Neutrophil (primary cell): ENCODE results near the gene OR51T1.

Experiments used
- H3K27ac ChIP-seq: fragments of 200-600 bp; sonication (generic); 2 replicates; pipeline ENCODE4 v1.5.1; 2016; ENCODE audit warnings: mild to moderate bottlenecking, moderate library complexity
- H3K27me3 ChIP-seq: fragments of 200-600 bp; sonication (generic); 2 replicates; pipeline ENCODE4 v1.6.0; 2016; ENCODE audit warnings: mild to moderate bottlenecking
- H3K36me3 ChIP-seq: fragments of 200-600 bp; sonication (generic); 2 replicates; pipeline ENCODE4 v1.5.1; 2017
- H3K4me1 ChIP-seq, 2 experiments: fragments of 200-600 bp in 1 of 2; sonication (generic) in 1 of 2; 1 replicate in 1 of 2; 2 replicates in 1 of 2; pipeline versions ENCODE4 v1.5.1 to v1.6.1; 2013 to 2016; ENCODE audit warnings: low read depth in 1 of 2, low read length in 1 of 2, mild to moderate bottlenecking in 1 of 2, moderate library complexity in 1 of 2; ENCODE audit not compliant: control insufficient read depth in 1 of 2, insufficient read depth in 1 of 2
- H3K4me3 ChIP-seq, 2 experiments: fragments of 200-600 bp in 1 of 2; sonication (generic) in 1 of 2; 1 replicate in 1 of 2; 2 replicates in 1 of 2; pipeline ENCODE4 v1.5.1; 2013 to 2016; ENCODE audit warnings: low read depth in 1 of 2, low read length in 1 of 2, mild to moderate bottlenecking in 1 of 2, moderate library complexity in 1 of 2
- H3K9me3 ChIP-seq: fragments of 200-600 bp; sonication (generic); 2 replicates; pipeline ENCODE4 v1.5.1; 2016
- CTCF ChIP-seq: fragments of 200-600 bp; sonication (generic); IDR thresholded peaks from 2 replicates; pipeline ENCODE4 v1.5.1; 2016; ENCODE audit warnings: antibody characterized with exemption

OR51T1 gene

GRCh38 chr11:4884361-4884760 is 2.7 kb downstream of the OR51T1 start:
- Histone ChIP-seq H3K9me3 (no peaks in the 10 kb centered on the region), H3K27me3 (no peaks in the 10 kb centered on the region), H3K4me3 (no peak overlapping the region), H3K4me1 (no peaks in the 10 kb centered on the region), H3K27ac (no peak overlapping the region), H3K36me3 (no peaks in the 10 kb centered on the region)
- TF ChIP-seq CTCF, result no peak

- H3K27ac ChIP-seq, result no peak overlapping the region
- no peaks in the 10 kb centered on the region for H3K36me3 ChIP-seq
- no peaks in the 10 kb centered on the region for H3K27me3 ChIP-seq
- TF ChIP-seq CTCF, result no peak
- H3K4me1 ChIP-seq, result no peaks in the 10 kb centered on the region
- H3K4me3 ChIP-seq, result no peak overlapping the region
- H3K9me3 ChIP-seq, result no peaks in the 10 kb centered on the region
Observed at GRCh38 chr11:4886186-4886585, 4.5 kb downstream of the OR51T1 start.

- H3K36me3 ChIP-seq, result no peaks in the 10 kb centered on the region
- TF ChIP-seq CTCF, result no peak
- no peaks in the 10 kb centered on the region for H3K27me3 ChIP-seq
- H3K4me1 ChIP-seq, result no peaks in the 10 kb centered on the region
- H3K4me3 ChIP-seq, result no peak overlapping the region
- no peaks in the 10 kb centered on the region for H3K9me3 ChIP-seq
- no peak overlapping the region for H3K27ac ChIP-seq
Observed at GRCh38 chr11:4887591-4887990, 5.9 kb downstream of the OR51T1 start.

GRCh38 chr11:4890279-4890678 is 8.6 kb downstream of the OR51T1 start:
- Histone ChIP-seq H3K9me3 (no peaks in the 10 kb centered on the region), H3K27me3 (no peaks in the 10 kb centered on the region), H3K4me3 (no peak overlapping the region), H3K4me1 (no peaks in the 10 kb centered on the region), H3K27ac (no peak overlapping the region), H3K36me3 (no peaks in the 10 kb centered on the region)
- TF ChIP-seq CTCF, result no peak

GRCh38 chr11:4891996-4892640 is 10.4 kb downstream of the OR51T1 start:
- Histone ChIP-seq H3K9me3 (no peaks in the 10 kb centered on the region), H3K36me3 (no peaks in the 10 kb centered on the region), H3K4me3 (no peak overlapping the region), H3K27me3 (no peaks in the 10 kb centered on the region), H3K27ac (no peak overlapping the region), H3K4me1 (no peaks in the 10 kb centered on the region)
- no peak for TF ChIP-seq CTCF
